Psoas muscle (tissue), 8 donors: Measurements from ENCODE around the gene ZNF385D. TPM values are rescaled to one million over a fixed set of nuclear protein-coding genes. Genes with fewer than 3 reads are reported as not detected.
A peak's percentile ranks its signal among the peaks of the same experiment; 100 is the strongest.

Source experiments
- ATAC-seq, 4 donors: fragments of 200-7000 bp; cut with Tn5 transposase; one replicate each; pipeline ENCODE4 v1.9.1; 2020; ENCODE audit warnings: moderate library complexity in 3 of 4, mild to moderate bottlenecking in 2 of 4
- DNase-seq, 2 donors: peaks; one replicate each; pipeline ENCODE4 v3.0.0-alpha.2; 2020
- H3K27ac ChIP-seq: fragments of 200-600 bp; one replicate; pipeline ENCODE4 v1.8.0; 2022
- H3K27me3 ChIP-seq, 3 donors: fragments of 200-600 bp in 1 of 3; one replicate each; pipeline versions ENCODE4 v1.6.1 to v1.8.0; 2013 to 2022; ENCODE audit warnings: low read length in 2 of 3, mild to moderate bottlenecking in 2 of 3, moderate library complexity in 1 of 3; ENCODE audit not compliant: insufficient read depth in 3 of 3
- H3K36me3 ChIP-seq, 2 donors: fragments of 200-600 bp in 1 of 2; one replicate each; pipeline versions ENCODE4 v1.6.1 to v1.8.0; 2013 to 2022; ENCODE audit warnings: low read depth in 1 of 2, mild to moderate bottlenecking in 1 of 2, moderate library complexity in 1 of 2; ENCODE audit not compliant: insufficient read depth in 1 of 2
- H3K4me1 ChIP-seq: fragments of 200-600 bp; one replicate; pipeline ENCODE4 v1.8.0; 2022
- H3K4me3 ChIP-seq: fragments of 200-600 bp; one replicate; pipeline ENCODE4 v1.8.0; 2022; ENCODE audit warnings: mild to moderate bottlenecking
- H3K9me3 ChIP-seq: fragments of 200-600 bp; one replicate; pipeline ENCODE4 v1.8.0; 2022
- WGBS, 3 donors: extraction: QIAGEN DNeasy Blood & Tissue Kit; methylation state at CpG; one replicate each; pipeline versions ENCODE4 v1.1.6 to v1.1.7; 2013; 5-methylcytosine and 5-hydroxymethylcytosine counted together
- intact Hi-C, 2 donors: fragments of 100-400 bp; cut with DNase I; formaldehyde crosslinking; loops; one replicate each; pipeline versions ENCODE4 v1.11.0 to v1.14.2; 2022
- polyA plus RNA-seq, 3 donors: library from polyadenylated mRNA; stranded (reverse); fragments of 200-250 nt; gene quantifications; one replicate each; pipeline ENCODE4 v1.2.3, GENCODE V29; 2013
- total RNA-seq, 4 donors: library from RNA; stranded (reverse); fragmentation: NEBNext Ultra II Directional in 2 of 4; extraction: Animal tissue kit (Norgen Biotek cat#: 25700) in 2 of 4; gene quantifications; one replicate each; pipeline versions ENCODE4 v1.2.1 to v1.2.4, GENCODE V29; 2021 to 2023
- TF ChIP-seq, protein P1 (sequence below): fragments of 200-600 bp; IDR thresholded peaks from one replicate; pipeline ENCODE4 v1.8.0; 2022; ENCODE audit warnings: antibody characterized with exemption
- donor health status: healthy with polysubstance abuse.
- donor health status: DM: no; HTN: no; CAD: no; lungs with moderate emphysema.
- donor health status: Bipolar disorder and iron deficiency.
- donor health status: healthy.
- donor health status: DM: yes; HTN: yes; CAD: no.
- donor health status: DM: no; HTN: no; CAD: no.
- donor health status: DM: no; HTN: no; CAD: no.
- donor health status: DM: yes; HTN: yes; CAD: no.

The ZNF385D gene
- total and polyA plus RNA-seq, 7 donors = 0.55 to 8.7 (median 3.7) TPM

GRCh38 chr3:21642433-21642832 lies 108.6 kb downstream of the ZNF385D start:
- Histone ChIP-seq H3K27me3 (no peaks in the 10 kb centered on the region), H3K4me1 (peaks cover 3% of the 10 kb centered on the region), H3K36me3 (no peaks in the 10 kb centered on the region), H3K27ac (no peak overlapping the region), H3K4me3 (no peak overlapping the region), H3K9me3 (no peaks in the 10 kb centered on the region)
- ATAC-seq (no peak), DNase-seq (no peak)
- 97 to 99% (median 97%) methylated on average over 3 of the region's 3 CpGs for WGBS, 3 donors
- intact Hi-C loops = no loop called here
- TF ChIP-seq, protein P1, sequence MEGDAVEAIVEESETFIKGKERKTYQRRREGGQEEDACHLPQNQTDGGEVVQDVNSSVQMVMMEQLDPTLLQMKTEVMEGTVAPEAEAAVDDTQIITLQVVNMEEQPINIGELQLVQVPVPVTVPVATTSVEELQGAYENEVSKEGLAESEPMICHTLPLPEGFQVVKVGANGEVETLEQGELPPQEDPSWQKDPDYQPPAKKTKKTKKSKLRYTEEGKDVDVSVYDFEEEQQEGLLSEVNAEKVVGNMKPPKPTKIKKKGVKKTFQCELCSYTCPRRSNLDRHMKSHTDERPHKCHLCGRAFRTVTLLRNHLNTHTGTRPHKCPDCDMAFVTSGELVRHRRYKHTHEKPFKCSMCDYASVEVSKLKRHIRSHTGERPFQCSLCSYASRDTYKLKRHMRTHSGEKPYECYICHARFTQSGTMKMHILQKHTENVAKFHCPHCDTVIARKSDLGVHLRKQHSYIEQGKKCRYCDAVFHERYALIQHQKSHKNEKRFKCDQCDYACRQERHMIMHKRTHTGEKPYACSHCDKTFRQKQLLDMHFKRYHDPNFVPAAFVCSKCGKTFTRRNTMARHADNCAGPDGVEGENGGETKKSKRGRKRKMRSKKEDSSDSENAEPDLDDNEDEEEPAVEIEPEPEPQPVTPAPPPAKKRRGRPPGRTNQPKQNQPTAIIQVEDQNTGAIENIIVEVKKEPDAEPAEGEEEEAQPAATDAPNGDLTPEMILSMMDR = no peak

- 78 to 85% (median 83%) methylated on average over 4 of the region's 4 CpGs for WGBS, 3 donors
- Histone ChIP-seq H3K9me3 (no peaks in the 10 kb centered on the region), H3K4me3 (no peak overlapping the region), H3K4me1 (peaks cover 3% of the 10 kb centered on the region), H3K27ac (no peak overlapping the region), H3K36me3 (no peaks in the 10 kb centered on the region), H3K27me3 (no peaks in the 10 kb centered on the region)
- DNase-seq (no peak), ATAC-seq (no peak)
- TF ChIP-seq, protein P1 = no peak
- intact Hi-C loops = no loop called here
Measured at GRCh38 chr3:21641959-21642358, 109.1 kb downstream of the ZNF385D start.

DNA sequence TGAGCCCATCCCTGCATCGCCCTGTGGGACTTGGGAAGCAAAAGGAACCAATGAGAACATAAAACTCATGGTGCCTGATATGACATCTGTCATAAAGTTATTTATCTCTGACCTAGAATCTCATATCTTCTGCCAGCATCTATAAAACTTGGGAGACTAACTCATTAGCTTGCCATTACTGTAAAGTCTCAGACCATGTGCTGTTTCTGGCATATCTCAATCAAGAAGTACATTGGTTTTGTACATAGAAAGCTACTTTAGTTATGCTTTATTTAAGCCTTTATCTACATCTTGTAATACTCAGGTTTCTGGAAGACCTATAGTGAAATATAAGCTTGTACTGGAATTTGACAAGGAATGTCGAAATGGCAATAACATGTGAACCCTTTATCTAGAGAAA lies 112.5 kb downstream of the ZNF385D start:
- TF ChIP-seq, protein P1 = no peak
- WGBS, 3 donors = 91 to 94% (median 92%) methylated on average over 2 of the region's 2 CpGs
- Histone ChIP-seq H3K9me3 (no peaks in the 10 kb centered on the region), H3K4me3 (no peak overlapping the region), H3K27ac (no peak overlapping the region), H3K27me3 (no peaks in the 10 kb centered on the region), H3K4me1 (no peaks in the 10 kb centered on the region), H3K36me3 (no peaks in the 10 kb centered on the region)
- intact Hi-C loops = no loop called here
- DNase-seq (no peak), ATAC-seq (no peak)

DNA sequence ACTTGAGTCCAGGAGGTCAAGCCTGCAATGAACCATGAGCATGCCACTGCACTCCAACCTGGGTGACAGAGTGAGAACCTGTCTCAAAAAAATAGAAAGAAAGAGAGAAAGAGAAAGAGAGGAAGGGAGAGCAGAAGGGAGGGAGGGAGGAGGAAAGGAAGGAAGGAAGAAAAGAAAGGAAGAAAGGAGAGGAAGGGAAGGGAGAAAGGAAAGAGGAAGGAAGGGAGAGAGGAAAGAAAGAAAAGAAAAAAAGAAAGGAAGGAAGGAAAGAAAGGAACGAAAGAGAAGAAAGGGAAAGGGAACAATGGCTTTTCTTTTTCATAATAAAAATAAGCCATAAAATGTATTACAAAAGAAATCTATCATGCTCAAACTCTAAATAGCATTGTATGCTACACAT lies 116.9 kb downstream of the ZNF385D start:
- no peak for DNase-seq
- Histone ChIP-seq H3K4me1 (no peaks in the 10 kb centered on the region), H3K36me3 (no peaks in the 10 kb centered on the region), H3K4me3 (no peak overlapping the region), H3K27ac (no peak overlapping the region), H3K9me3 (no peaks in the 10 kb centered on the region), H3K27me3 (no peaks in the 10 kb centered on the region)
- ATAC-seq = no peak
- WGBS, 3 donors = 62 to 79% (median 70%) methylated on average over 1 of the region's 1 CpG
- TF ChIP-seq, protein P1 = no peak
- intact Hi-C loops = no loop called here

GRCh38 chr3:21624524-21624923 lies 126.5 kb downstream of the ZNF385D start:
- peaks cover 3% of the 10 kb centered on the region for H3K4me1 ChIP-seq
- no peaks in the 10 kb centered on the region for H3K36me3 ChIP-seq
- no peaks in the 10 kb centered on the region for H3K9me3 ChIP-seq
- no peaks in the 10 kb centered on the region for H3K27me3 ChIP-seq
- H3K27ac ChIP-seq = no peak overlapping the region
- WGBS, 3 donors = 46 to 55% (median 52%) methylated on average over 4 of the region's 4 CpGs
- ATAC-seq (peak in 2 of 4 donors; percentile 28 to 57), DNase-seq (no peak)
- H3K4me3 ChIP-seq = no peak overlapping the region
- intact Hi-C loops = no loop called here
- TF ChIP-seq, protein P1 = no peak
